Activated CD4-positive, alpha-beta T cell treated with anti-CD3 and anti-CD28 coated beads for 48 hours (primary cell): ENCODE results near the gene CLEC4G.

Source experiments
- DNase-seq: peaks from one replicate; pipeline ENCODE4 v3.0.0-alpha.2; 2020

The CLEC4G gene

DNA sequence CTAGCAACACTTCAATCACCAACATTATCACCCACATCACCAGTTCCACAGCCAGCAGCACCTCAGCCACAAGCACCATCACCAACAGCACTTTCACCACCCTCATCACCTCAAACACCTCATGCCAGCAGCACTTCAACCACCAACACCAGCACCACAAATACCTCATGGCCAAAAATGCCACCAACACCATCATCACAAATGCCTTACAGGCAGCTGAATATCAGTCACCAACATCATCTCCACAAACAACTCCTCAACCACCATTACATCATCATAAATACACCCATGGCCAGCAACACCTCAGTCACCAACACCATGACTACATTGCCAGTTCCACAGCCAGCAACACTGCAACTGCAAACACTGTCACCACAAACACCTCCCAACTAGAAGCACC, 40.4 kb downstream of the CLEC4G start:
- DNase-seq, result peak; percentile 30

DNA sequence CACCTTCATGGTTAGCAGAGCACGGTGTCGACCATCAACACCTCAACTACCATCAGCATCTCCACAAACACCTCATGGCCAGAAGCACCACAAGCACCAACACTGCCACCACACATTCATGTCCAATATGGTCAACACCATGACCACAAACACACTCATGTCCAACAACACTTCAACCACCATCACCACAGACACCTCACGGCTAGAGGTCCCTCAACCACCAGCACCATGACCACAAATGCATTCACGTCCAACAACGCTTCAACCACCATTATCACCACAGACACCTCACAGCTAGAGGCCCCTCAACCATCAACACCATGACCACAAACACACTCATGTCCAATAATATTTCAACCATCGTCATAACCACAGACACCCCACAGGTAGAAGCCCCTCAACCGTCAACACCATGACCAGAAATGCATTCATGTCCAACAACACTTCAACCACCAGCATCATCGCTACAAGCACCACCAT, 41.1 kb downstream of the CLEC4G start:
- DNase-seq, result no peak

DNA sequence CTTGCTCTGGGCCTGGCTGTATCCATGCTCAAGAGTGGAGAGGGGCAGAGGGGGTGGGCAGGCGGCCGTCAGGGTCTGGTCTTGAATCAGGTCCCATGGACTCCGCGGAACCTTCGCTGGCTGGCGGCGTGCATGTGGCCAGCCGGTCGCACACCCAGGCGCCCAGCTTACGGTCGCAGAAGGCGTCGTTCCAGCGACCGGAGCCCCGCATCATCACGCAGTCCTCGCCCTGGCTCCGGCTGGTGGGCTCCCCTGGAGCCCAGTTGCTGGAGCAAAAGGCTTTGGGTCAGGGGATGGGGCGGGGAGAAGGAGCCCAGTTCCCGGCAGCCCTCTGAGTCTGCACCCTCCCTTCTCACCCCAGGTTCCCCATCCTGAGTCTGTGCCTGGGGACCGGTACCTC, 42.7 kb downstream of the CLEC4G start:
- no peak for DNase-seq

DNA sequence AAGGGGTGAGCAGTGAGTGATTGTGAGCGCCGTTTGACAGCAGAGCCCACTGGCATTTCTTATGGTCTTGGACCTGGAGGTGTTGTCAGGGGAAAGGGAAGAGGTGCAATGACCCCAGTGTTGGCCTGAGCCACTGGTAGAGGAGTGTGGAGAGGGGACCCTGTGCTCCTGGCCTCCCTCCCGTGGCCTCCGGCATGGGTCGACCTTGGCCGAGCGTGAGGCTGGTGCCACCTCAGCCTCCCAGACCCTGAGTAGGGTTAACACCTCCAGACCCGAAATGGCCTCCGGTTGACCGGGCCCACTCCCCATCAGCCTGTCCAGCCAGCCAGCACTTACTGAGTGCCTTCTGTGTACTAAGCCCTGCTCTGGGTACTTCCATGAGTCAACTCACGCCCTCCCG, 44.7 kb downstream of the CLEC4G start:
- no peak for DNase-seq

DNA sequence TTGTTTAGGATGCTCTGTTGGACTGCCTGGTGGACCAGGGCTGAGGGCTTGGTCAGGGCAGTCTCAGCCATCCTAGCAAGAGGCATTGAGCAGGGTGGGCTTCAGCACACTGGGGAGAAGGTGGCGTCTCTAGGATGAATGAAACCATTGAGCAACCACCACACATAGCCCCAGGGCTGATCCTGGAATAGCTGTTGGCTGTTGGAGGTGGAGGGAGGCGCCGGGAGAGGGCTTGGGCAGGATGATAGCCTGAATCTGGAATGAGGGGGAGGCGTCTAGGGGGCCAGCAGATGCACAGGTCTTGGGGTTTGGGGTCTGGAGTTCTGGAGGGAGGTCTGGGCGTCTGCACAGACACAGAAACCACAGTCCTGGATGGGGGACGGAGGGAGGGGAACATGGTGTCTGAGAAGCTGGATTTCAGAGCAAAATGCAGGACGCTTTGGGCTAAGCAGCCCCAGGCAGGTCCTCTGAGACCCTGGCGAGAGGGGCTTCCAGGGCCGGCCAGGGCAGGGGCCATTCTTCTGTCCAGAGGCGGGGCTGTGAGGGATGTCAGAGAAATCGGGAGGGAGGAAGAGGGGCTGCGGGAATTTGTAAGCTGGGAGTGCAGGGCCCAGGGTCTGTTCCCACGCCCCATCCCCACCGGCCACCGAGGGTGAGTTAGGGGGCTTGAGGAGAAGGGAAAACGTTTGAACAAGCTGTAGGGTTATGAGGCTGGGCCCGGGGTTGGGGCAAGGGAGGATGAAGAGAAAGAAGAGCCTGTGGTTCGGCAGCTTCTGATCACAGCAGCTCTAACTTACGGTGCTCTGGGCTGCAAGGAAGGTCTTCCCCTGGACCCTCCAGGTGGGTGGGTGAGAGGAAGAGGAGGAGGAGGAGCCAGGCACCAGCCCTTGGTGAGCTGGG, 46.1 kb downstream of the CLEC4G start:
- DNase-seq, result no peak

DNA sequence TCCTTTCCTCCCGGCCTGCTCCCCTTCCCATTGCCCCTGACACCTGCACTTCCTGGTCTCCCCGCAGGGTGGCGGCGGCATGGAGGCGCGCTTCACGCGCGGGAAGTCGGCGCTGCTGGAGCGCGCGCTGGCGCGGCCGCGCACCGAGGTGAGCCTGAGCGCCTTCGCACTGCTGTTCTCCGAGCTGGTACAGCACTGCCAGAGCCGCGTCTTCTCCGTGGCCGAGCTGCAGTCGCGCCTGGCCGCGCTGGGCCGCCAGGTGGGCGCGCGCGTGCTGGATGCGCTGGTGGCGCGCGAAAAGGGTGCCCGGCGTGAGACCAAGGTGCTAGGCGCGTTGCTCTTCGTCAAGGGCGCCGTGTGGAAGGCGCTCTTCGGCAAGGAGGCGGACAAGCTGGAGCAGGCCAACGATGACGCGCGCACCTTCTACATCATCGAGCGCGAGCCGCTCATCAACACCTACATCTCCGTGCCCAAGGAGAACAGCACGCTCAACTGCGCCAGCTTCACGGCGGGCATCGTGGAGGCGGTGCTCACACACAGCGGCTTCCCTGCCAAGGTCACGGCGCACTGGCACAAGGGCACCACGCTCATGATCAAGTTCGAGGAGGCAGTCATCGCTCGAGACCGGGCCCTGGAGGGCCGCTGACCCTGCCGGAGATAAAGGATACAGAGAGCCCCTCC, 49.6 kb downstream of the CLEC4G start:
- DNase-seq, result no peak

DNA sequence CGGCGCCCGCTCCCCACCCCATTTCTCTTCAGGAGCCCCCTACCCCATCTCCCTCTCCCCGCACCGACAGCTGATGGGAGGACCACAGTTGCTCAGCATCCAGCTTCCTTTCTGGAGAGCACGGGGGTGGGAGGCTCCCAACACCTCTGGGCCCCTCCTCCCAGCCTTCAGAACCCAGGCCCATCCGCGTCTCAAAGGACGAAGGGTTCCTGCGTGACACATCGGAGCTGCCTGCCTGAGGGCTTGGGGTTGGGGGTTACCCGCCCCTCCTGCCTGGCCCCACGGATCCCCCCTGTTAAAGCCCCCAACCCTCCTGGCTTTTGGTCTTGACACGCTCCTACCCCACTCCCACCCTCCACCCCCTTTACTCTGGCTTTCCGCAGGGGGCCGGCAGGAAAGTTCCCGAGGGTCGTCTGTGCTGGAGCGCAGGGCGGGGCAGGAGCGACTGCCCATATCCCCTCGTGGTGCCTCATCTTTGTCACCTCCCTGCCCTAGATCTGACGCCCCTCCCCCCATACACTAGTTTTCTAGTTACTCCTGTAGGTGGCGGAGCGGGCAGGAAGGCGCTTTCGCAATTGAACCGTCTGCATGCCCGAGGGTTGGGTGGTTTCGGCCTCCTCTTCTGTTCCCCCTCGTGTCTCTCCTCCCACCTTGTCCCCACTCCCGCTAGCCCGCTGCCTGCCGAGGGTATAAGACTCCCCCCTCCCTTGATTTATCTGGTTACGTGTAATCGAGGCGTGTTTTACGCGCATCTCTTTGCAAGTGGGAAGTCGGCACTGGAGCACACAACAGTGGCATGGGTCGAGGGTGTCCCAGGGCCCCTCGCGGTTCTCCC, 50.4 kb downstream of the CLEC4G start:
- peak; percentile 94 for DNase-seq

DNA sequence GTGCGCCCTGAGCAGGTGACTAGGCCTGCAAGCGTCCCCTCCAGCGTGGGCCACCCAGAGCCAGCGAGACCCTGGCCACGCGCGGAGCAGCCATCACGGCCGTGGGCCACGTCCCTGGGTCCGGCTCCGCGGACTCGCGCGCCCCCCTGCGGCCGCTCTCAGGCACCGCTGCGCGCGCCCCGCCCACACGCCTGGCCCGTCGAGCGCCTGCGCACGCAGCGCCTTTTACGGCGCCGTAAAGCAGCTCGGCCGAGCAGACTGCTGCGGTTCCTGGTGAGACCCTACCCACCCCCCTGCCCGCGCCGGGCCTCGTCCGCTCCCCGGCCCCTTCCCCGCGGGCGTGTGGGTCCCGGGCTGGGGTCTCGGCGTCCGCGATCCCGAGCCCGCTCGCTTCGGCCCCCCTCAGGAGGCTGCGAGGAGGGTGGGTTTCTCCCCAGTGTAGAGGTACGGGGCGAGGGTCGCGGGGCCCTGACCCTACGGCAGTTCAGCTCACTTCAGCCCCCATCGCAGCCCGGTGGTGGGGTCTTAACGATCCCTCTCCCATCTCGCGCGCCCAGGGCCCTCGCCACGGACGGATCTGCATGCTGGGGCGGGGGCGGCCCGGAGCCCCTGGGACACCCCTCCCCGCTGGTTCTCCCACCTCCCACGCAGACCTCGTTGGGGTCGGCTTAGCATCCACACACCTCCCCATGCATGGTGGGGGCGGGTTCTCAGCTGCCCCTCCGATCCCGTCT, 51.1 kb downstream of the CLEC4G start, which contains the start of gene TRAPPC5:
Gene TRAPPC5 (plus strand): TSS at position 228 of the 734 bp plus-strand sequence. CDS start 1,421 bp downstream, outside the sequence.
- peak; percentile 90 for DNase-seq

DNA sequence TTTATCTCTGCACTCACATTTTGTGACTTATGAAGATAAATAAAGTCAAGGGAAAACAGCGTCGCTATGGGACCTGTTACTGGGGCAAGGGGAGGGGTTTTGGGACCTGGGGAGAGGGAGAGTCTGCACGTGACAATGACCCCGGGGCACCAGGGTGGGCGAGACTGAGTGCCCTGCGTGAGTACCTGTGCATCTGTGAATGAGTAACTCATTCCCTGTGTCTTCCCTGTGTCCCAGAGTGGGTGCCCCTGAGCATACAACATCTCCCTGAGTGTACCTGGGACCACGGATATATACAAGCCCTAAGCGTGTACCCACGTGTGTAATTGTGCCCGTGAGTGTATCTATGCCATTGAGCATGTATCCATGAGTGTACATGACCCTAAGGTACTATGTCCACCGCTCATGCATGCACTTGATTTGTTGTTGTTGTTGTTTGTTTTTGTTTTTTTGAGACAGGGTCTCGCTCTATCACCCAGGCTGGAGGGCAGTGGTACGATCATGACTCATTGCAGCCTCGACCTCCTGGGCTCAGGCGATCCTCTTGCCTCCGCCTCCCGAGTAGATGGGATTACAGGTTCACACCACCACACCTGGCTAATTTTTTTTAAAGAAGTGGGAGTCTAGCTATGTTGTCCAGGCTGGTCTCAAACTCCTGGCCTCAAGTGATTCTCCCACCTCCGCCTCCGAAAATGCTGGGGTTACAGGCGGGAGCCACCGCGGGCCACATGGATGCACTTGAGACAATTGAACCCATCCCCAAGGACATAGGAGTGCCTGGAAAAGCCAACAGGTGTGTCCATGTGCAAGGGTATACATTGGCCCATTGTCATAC, 51.9 kb downstream of the CLEC4G start:
- no peak for DNase-seq

DNA sequence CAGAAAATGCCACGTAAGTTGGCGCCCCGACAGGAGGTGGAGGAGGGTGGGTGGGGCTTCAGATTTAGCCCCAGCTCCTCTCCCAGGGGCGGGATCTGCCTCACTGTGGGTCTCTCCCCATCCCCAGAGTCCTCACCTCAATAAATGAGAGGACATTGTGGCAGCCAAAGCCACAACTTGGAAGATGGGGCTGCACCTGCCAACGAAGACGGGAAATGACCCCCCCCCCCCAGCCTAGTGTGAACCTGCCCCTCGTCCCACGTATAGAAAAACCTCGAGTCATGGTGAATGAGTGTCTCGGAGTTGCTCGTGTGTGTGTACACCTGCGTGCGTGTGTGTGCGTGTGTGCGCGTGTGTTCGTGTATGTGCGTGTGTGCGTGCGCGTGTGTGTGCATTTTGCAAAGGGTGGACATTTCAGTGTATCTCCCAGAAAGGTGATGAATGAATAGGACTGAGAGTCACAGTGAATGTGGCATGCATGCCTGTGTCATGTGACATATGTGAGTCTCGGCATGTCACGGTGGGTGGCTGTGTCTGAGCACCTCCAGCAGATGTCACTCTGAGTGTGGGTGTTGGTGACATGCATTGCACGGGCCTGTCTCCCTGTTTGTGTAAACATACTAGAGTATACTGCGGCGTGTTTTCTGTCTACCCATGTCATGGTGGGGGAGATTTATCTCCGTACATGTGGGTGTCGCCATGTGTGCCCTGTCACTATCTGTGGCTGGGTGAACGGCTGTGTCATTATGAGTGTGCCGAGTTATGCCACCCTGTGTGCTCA, 52.7 kb downstream of the CLEC4G start:
- peak; percentile 76 for DNase-seq
